Activated CD4-positive, alpha-beta memory T cell treated with anti-CD3 and anti-CD28 coated beads for 36 hours (primary cell): ENCODE data around the gene RAC2. TPM values are rescaled to one million over a fixed set of nuclear protein-coding genes. Genes with fewer than 3 reads are reported as not detected.
A peak's percentile ranks its signal among the peaks of the same experiment; 100 is the strongest.

Experiments used
- CTCF ChIA-PET: fragments of 350-600 bp; sonication (Branson Sonifier 250); formaldehyde crosslinking; loops from one replicate; lab custom pipeline; 2021; ENCODE audit warnings: antibody characterized with exemption, inconsistent platforms; lab: Charles Lee
- POLR2A ChIA-PET: fragments of 350-600 bp; sonication (Branson Sonifier 250); formaldehyde crosslinking; loops from one replicate; lab custom pipeline; 2021; ENCODE audit warnings: antibody characterized with exemption; lab: Charles Lee
- DNase-seq: peaks from one replicate; pipeline ENCODE4 v3.0.0-alpha.2; 2020
- H3K27ac Mint-ChIP-seq: one replicate; pipeline ENCODE4 v1.8.0; 2021; ENCODE audit warnings: mixed read lengths
- H3K27me3 Mint-ChIP-seq: one replicate; pipeline ENCODE4 v1.8.0; 2021; ENCODE audit warnings: mixed read lengths
- H3K36me3 Mint-ChIP-seq: one replicate; pipeline ENCODE4 v1.8.0; 2021; ENCODE audit warnings: mixed read lengths
- H3K4me1 Mint-ChIP-seq: one replicate; pipeline ENCODE4 v1.8.0; 2021; ENCODE audit warnings: low read depth, mixed read lengths
- H3K4me3 Mint-ChIP-seq: one replicate; pipeline ENCODE4 v1.8.0; 2021; ENCODE audit warnings: mild to moderate bottlenecking, mixed read lengths
- H3K9me3 Mint-ChIP-seq: one replicate; pipeline ENCODE4 v1.8.0; 2021; ENCODE audit warnings: mixed read lengths
- intact Hi-C: fragments of 100-400 bp; cut with micrococcal nuclease; formaldehyde crosslinking; loops from one replicate; pipeline ENCODE4 v1.15.1; 2023
- total RNA-seq, 2 experiments: library from RNA; stranded (reverse); gene quantifications; one replicate each; pipeline ENCODE4 v1.2.3, GENCODE V29; 2021

RAC2 gene
- total RNA-seq, 2 experiments from 2014 or later = 714 to 727 TPM

DNA sequence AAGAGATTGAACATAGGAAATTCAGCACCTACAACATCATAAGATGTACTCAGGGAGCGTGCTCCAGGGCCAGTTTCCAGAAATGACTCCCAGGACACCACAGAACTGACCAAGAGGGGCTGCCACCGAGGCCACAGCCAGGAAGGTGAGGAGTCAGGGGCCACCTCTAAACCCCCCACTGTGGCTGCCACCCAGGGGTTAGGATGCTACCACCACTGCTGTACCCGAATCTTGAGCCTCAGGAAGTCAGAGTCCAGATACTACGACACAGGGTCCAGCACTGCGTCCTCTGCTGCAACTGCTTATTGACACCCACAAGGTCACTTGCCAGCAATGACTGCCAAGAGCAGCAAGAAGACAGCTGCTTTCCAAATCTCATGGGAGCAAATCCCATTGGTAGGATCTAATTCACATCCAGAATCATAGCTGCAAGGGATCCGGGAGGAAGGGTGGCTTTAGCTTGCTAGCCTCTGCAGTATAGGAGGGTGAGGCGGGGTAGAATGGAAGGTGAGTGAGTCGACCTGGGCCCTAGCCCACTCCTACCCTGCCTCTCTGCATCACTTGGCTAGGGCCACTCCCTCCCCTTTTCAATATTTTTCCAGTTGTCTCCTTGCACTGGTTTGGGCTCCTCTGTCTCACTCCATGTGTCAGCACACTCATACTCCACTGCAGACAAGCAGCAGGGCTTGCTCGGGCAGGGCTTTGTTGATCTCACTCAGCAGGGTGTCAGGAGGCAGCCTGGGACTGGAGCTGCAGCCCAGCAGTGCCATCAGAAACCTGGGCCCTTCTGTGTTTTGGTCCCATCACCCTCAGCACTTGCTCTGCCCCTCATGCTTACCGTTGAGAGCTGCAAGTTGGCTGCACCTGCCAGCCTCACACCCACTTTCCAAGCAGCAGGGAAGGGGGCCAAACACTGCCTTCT is 20.2 kb upstream of the RAC2 start:
- DNase-seq = no peak
- ChIA-PET CTCF (interaction anchor here (0.6 to 2.0 kb wide), 11 partner anchors 20 to 287 kb away, joined by 3 to 8 read pairs (median 3); partner anchors contain the start of gene RAC2), POLR2A (interaction anchor here (0.6 to 1.1 kb wide), 3 partner anchors 20 to 241 kb away, joined by 3 to 4 read pairs (median 3); partner anchors contain the start of gene RAC2)
- peaks cover 15% of the 10 kb centered on the region for H3K9me3 Mint-ChIP-seq
- H3K27ac Mint-ChIP-seq = no peak overlapping the region
- no peaks in the 10 kb centered on the region for H3K27me3 Mint-ChIP-seq
- H3K36me3 Mint-ChIP-seq = no peaks in the 10 kb centered on the region
- no peak overlapping the region for H3K4me3 Mint-ChIP-seq
- intact Hi-C loops = loop anchor here (5.0 kb wide), 1 partner anchor 277 kb away; no protein-coding TSS in a partner anchor
- peaks cover 33% of the 10 kb centered on the region for H3K4me1 Mint-ChIP-seq

DNA sequence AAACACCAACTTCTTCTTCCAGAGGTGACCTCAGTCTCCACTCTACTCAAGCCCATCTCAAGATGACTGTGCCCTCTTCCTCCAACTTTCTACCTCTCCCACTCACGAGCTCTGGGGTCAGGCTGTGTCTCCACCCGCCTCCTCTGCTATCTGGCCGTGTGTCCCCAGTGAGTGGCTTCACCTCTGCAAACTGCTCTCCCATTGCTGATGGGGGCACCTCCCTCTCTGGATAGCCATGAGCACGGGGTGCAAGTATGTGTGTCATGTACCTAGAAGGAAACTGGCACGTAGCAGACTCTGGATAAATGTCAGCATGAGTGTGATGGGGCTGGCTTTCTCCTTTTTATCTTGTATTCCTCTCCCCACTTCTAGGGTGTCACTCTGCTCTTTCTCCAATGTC is 18.3 kb upstream of the RAC2 start:
- H3K9me3 Mint-ChIP-seq = peaks cover 15% of the 10 kb centered on the region
- no peak overlapping the region for H3K4me3 Mint-ChIP-seq
- no peak overlapping the region for H3K27ac Mint-ChIP-seq
- POLR2A ChIA-PET = no interaction called here
- peaks cover 23% of the 10 kb centered on the region for H3K4me1 Mint-ChIP-seq
- intact Hi-C loops = loop anchor here (5.0 kb wide), 1 partner anchor 275 kb away; no protein-coding TSS in a partner anchor
- CTCF ChIA-PET = interaction anchor here (1.0 to 5.5 kb wide), 5 partner anchors 9 to 195 kb away, joined by 3 to 193 read pairs (median 34); partner anchors contain the start of gene RAC2
- no peaks in the 10 kb centered on the region for H3K36me3 Mint-ChIP-seq
- no peak for DNase-seq
- no peaks in the 10 kb centered on the region for H3K27me3 Mint-ChIP-seq

DNA sequence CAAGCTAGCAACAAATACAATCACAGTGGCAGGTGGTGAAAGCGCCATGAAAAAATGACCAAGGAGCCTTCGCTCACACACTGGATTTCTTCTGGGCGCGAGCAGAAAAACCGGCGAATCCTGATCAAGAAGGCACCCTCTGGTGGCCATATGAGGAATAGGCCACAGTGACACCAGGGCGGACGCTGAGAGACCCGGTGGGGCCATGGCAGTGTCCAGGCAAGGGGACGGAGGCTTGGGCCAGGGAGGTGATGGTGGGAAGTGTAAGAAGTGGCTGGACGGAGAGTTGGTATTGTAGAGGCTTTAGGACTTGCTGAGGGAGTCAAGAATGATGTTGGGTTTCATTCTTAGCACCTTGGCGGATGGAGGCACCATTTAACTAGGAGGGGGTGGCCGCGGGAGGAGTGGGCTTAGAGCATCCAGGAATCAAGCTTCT is 16.9 kb upstream of the RAC2 start:
- ChIA-PET CTCF (interaction anchor here (0.6 to 5.5 kb wide), 56 partner anchors 9 to 506 kb away, joined by 3 to 193 read pairs (median 5); partner anchors contain the start of genes CYTH4, IFT27, KCTD17 and MFNG), POLR2A (interaction anchor here (1.0 to 1.4 kb wide), 2 partner anchors 17 to 112 kb away, joined by 3 to 5 read pairs; partner anchors contain the start of gene RAC2)
- H3K27ac Mint-ChIP-seq = peak overlapping the region; percentile 65
- H3K27me3 Mint-ChIP-seq = no peaks in the 10 kb centered on the region
- intact Hi-C loops = loop anchor here (1.0 to 5.0 kb wide), 4 partner anchors 19 to 274 kb away; no protein-coding TSS in a partner anchor
- H3K4me1 Mint-ChIP-seq = peaks cover 20% of the 10 kb centered on the region
- peak; percentile 76 for DNase-seq
- H3K36me3 Mint-ChIP-seq = no peaks in the 10 kb centered on the region
- H3K9me3 Mint-ChIP-seq = peaks cover 15% of the 10 kb centered on the region
- peak overlapping the region; percentile 17 for H3K4me3 Mint-ChIP-seq

DNA sequence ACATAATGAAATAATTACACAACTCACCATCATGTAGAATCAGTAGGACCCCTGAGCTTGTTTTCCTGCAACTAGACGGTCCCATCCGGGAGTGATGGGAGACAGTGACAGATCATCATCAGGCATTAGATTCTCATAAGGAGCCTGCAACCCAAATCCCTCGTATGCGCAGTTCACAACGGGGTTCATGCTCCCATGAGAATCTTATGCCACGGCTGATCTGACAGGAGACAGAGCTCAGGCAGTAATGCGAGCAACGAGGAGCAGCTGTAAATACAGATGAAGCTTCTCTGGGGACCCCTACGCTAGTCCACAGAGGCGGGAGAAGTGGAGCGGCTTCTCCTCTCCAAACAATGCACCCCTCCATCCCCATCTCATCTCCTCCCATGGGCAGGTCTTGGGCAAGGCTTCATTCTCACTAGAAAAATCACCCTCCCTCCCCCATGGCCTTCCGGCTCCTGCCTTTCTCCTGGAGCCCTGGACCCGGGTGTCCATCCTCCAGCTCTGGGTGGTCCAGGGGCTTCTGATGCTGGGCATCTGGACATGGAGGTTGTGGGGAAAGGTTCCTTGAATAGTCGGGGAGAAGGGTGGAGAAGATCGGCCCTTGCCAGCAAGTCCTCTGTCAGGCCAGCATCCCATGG is 16.2 kb upstream of the RAC2 start:
- intact Hi-C loops = loop anchor here (2.0 to 5.0 kb wide), 3 partner anchors 29 to 273 kb away; no protein-coding TSS in a partner anchor
- Mint-ChIP-seq H3K36me3 (no peaks in the 10 kb centered on the region), H3K27me3 (no peaks in the 10 kb centered on the region), H3K9me3 (peaks cover 15% of the 10 kb centered on the region), H3K4me1 (peaks cover 24% of the 10 kb centered on the region), H3K4me3 (no peak overlapping the region), H3K27ac (no peak overlapping the region)
- DNase-seq = no peak
- ChIA-PET CTCF (interaction anchor here (0.6 to 5.5 kb wide), 59 partner anchors 9 to 505 kb away, joined by 3 to 193 read pairs (median 5); partner anchors contain the start of genes CYTH4, IFT27, KCTD17 and MFNG), POLR2A (interaction anchor here (1.0 to 1.4 kb wide), 2 partner anchors 16 to 112 kb away, joined by 3 to 5 read pairs; partner anchors contain the start of gene RAC2)

DNA sequence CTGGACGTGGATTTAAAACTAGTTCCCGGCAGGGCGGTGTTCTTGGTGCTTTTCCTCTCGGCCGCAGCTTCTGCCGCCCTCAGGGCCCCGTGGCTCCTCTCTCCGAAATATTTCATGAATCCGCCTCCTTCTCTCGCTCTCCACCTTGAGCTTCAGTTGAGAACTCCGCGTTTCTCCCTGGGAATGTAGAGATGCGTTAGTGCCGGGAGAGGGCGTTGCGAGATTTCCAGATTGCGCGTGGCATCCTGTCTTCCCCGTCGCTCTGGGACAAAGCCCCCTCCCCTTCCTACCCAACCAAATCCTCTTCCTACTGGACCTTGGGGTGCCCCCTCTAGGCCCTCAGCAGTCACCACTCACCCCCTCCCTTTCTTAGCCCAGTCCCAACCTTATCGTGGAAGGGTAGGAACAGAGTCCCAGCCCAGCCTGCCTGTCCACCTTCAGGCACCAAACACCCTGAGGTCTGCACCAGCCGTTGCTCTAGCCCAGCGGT is 15.5 kb upstream of the RAC2 start:
- Mint-ChIP-seq H3K27ac (no peak overlapping the region), H3K36me3 (no peaks in the 10 kb centered on the region), H3K4me1 (peaks cover 30% of the 10 kb centered on the region), H3K9me3 (peaks cover 13% of the 10 kb centered on the region), H3K27me3 (no peaks in the 10 kb centered on the region), H3K4me3 (peak overlapping the region; percentile 9)
- POLR2A ChIA-PET = interaction anchor here (0.7 to 1.5 kb wide), 4 partner anchors 12 to 111 kb away, joined by 3 to 4 read pairs (median 3); no protein-coding TSS in a partner anchor
- CTCF ChIA-PET = interaction anchor here (0.6 to 5.5 kb wide), 33 partner anchors 8 to 484 kb away, joined by 3 to 193 read pairs (median 9); partner anchors contain the start of genes CYTH4, IFT27 and RAC2
- peak; percentile 49 for DNase-seq
- intact Hi-C loops = loop anchor here (2.0 to 5.0 kb wide), 4 partner anchors 29 to 272 kb away; no protein-coding TSS in a partner anchor

DNA sequence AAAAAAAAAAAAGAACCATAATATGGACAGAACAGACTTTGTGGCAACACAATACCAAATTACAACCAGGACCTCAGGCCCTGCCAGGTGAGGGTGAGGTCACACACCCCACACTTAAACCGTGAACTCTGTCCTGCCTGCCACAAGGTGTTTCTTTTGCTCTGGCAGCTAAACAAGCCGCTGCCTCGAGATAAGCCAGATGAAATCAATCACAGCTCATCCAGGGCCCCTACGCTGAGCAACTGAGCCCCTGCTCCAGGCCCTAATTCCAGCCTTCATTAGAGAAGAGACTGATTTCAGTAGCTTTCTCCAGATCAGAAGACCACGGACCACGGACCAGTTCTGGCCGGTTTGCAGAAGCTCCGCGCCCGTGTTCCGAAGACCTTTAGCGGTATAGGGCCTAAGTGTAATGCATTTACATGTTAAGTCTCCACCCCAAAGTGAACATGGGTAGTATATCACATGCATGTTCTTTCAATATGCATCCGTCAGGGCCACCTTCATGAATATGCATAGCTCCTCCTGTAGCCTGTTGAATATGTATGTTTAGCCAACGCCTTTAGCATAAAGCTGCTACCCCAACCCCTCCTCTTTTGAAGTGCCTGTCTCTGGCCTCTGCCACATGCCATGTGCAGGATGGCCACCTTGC is 14.8 kb upstream of the RAC2 start:
- intact Hi-C loops = loop anchor here (5.0 kb wide), 1 partner anchor 37 kb away; no protein-coding TSS in a partner anchor
- Mint-ChIP-seq H3K9me3 (peaks cover 6% of the 10 kb centered on the region), H3K27ac (no peak overlapping the region), H3K27me3 (no peaks in the 10 kb centered on the region), H3K36me3 (no peaks in the 10 kb centered on the region), H3K4me3 (no peak overlapping the region), H3K4me1 (peaks cover 33% of the 10 kb centered on the region)
- no peak for DNase-seq
- CTCF ChIA-PET = interaction anchor here (0.6 to 5.5 kb wide), 23 partner anchors 7 to 481 kb away, joined by 3 to 193 read pairs (median 11); partner anchors contain the start of genes CYTH4 and RAC2
- POLR2A ChIA-PET = interaction anchor here (0.7 to 1.5 kb wide), 3 partner anchors 11 to 17 kb away, joined by 3 to 4 read pairs (median 3); no protein-coding TSS in a partner anchor

DNA sequence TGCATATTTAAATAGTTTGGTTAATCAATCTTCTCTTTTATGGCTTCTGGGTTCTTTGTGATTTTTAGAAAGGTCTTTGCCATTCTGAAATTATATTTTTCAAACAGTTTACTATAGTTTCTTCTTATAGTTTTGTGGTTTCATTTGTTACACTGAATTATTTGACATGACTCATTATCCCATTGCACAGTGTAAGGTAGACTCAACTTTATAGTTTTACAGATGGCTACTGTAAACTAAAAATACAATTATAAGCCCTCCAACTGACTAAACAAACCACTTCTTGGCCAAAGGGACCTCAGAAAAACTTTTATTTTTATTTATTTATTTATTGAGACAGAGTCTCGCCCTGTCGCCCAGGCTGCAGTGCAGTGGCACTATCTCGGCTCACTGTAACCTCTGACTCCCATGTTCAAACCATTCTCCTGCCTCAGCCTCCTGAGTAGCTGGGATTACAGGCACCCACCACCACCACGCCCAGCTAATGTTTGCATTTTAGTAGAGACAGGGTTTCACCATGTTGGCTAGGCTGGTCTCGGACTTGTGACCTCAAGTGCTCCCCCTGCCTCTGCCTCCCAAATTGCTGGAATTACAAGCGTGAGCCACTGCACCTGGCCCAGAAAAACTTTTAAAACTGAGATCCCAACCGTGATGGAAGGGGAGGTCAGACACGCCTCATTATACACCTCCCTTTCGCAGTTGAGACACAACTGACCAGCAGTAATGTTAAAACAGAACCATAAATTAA is 14.1 kb upstream of the RAC2 start:
- POLR2A ChIA-PET = interaction anchor here (1.5 kb wide), 1 partner anchor 13 kb away, joined by 4 read pairs; no protein-coding TSS in a partner anchor
- intact Hi-C loops = loop anchor here (5.0 kb wide), 1 partner anchor 36 kb away; no protein-coding TSS in a partner anchor
- Mint-ChIP-seq H3K9me3 (no peaks in the 10 kb centered on the region), H3K27me3 (no peaks in the 10 kb centered on the region), H3K4me1 (peaks cover 33% of the 10 kb centered on the region), H3K36me3 (no peaks in the 10 kb centered on the region), H3K27ac (peak overlapping the region; percentile 64), H3K4me3 (no peak overlapping the region)
- CTCF ChIA-PET = interaction anchor here (0.7 to 5.5 kb wide), 6 partner anchors 9 to 186 kb away, joined by 3 to 193 read pairs (median 20); partner anchors contain the start of gene RAC2
- DNase-seq = no peak

DNA sequence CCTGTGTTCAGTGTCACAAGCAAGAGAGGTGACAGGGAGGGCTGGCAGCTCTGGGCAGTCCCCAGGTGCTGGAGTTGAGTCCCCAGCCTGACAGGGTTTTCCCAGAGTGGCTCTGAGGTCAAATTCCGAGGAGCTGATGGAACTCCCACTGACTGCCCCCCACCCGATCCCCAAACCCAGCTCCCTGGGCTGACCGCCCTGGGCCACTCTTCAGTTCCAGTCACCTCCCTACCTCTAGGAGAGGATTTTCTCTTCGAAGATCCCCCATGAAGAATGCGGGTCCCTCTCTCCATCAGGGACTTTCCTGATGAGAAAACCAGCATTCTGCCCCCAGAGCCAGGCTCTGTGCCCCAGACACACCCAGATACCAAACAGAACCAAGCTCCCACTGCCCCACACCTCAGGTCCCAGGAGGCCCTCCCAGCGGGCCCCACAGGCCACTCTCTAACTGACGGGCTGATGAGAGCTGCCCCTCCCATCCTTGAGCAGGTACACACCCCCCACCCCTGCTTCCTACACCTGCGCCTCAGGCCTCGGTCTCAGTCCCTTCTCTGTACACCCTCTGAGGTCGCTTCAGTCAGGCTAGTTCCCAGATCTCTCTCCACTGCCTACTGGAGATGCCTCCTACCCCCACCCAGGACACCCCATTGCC is 12.1 kb upstream of the RAC2 start:
- no peak for DNase-seq
- Mint-ChIP-seq H3K4me1 (peaks cover 33% of the 10 kb centered on the region), H3K27ac (no peak overlapping the region), H3K9me3 (no peaks in the 10 kb centered on the region), H3K36me3 (no peaks in the 10 kb centered on the region), H3K4me3 (no peak overlapping the region), H3K27me3 (no peaks in the 10 kb centered on the region)
- ChIA-PET CTCF (interaction anchor here (1.5 kb wide), 1 partner anchor 11 kb away, joined by 4 read pairs; no protein-coding TSS in a partner anchor), POLR2A (no interaction called here)
- intact Hi-C loops = loop anchor here (5.0 kb wide), 1 partner anchor 34 kb away; no protein-coding TSS in a partner anchor

DNA sequence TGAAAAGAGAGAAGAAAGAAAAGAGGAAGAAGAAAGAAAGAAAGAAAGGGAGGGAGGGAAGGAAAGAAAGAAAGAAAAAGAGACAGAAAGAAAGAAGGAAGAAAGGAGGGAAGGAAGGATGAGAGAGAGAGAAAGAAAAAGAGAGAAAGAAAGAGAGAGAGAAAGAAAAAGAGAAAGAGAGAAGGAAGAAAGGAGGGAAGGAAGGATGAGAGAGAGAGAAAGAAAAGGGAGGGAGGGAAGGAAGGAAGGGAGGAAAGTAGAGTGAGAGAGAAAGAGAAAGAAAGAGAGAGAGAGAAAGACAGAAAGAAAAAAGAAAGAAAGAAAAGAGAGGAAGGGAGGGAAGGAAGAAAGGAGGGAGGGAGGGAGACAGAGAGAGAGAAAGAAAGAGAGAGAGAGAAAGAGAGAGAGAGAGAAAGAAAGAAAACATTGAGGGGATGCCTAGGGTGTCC is 11.5 kb upstream of the RAC2 start:
- Mint-ChIP-seq H3K4me3 (no peak overlapping the region), H3K4me1 (peaks cover 28% of the 10 kb centered on the region), H3K27me3 (no peaks in the 10 kb centered on the region), H3K27ac (no peak overlapping the region), H3K9me3 (no peaks in the 10 kb centered on the region), H3K36me3 (no peaks in the 10 kb centered on the region)
- intact Hi-C loops = loop anchor here (5.0 kb wide), 1 partner anchor 33 kb away; no protein-coding TSS in a partner anchor
- ChIA-PET POLR2A (no interaction called here), CTCF (interaction anchor here (1.5 kb wide), 1 partner anchor 11 kb away, joined by 4 read pairs; no protein-coding TSS in a partner anchor)
- no peak for DNase-seq
